Muscle layer of colon (tissue), 2 donors: ENCODE measurements around the gene MAPKAP1.

Source experiments
- H3K27ac ChIP-seq: one replicate; pipeline ENCODE4 v1.7.0; 2013; ENCODE audit warnings: low read depth, mild to moderate bottlenecking, low read length, moderate library complexity
- H3K27me3 ChIP-seq, 2 donors: one replicate each; pipeline ENCODE4 v1.7.0; 2013; ENCODE audit warnings: low read length in 2 of 2, mild to moderate bottlenecking in 2 of 2; ENCODE audit not compliant: insufficient read depth in 2 of 2, control insufficient read depth in 1 of 2
- H3K36me3 ChIP-seq: one replicate; pipeline ENCODE4 v1.7.0; 2013; ENCODE audit warnings: mild to moderate bottlenecking, low read length; ENCODE audit not compliant: insufficient read depth
- H3K4me1 ChIP-seq: one replicate; pipeline ENCODE4 v1.7.0; 2013; ENCODE audit warnings: mild to moderate bottlenecking, low read length; ENCODE audit not compliant: insufficient read depth
- H3K4me3 ChIP-seq, 2 donors: one replicate each; pipeline ENCODE4 v1.7.0; 2013; ENCODE audit warnings: low read length in 2 of 2, low read depth in 1 of 2, mild to moderate bottlenecking in 1 of 2, moderate library complexity in 1 of 2
- H3K9ac ChIP-seq: one replicate; pipeline ENCODE4 v1.7.0; 2013; ENCODE audit warnings: low read length
- H3K9me3 ChIP-seq: one replicate; pipeline ENCODE4 v1.7.0; 2013; ENCODE audit warnings: mild to moderate bottlenecking, low read length
- donor health status: abdominal sarcoma.
- donor health status: Adenocarcinoma of cecum.

The MAPKAP1 gene

GRCh38 chr9:125428902-125429467 lies 278.0 kb downstream of the MAPKAP1 start:
- no peak overlapping the region for H3K9ac ChIP-seq

DNA sequence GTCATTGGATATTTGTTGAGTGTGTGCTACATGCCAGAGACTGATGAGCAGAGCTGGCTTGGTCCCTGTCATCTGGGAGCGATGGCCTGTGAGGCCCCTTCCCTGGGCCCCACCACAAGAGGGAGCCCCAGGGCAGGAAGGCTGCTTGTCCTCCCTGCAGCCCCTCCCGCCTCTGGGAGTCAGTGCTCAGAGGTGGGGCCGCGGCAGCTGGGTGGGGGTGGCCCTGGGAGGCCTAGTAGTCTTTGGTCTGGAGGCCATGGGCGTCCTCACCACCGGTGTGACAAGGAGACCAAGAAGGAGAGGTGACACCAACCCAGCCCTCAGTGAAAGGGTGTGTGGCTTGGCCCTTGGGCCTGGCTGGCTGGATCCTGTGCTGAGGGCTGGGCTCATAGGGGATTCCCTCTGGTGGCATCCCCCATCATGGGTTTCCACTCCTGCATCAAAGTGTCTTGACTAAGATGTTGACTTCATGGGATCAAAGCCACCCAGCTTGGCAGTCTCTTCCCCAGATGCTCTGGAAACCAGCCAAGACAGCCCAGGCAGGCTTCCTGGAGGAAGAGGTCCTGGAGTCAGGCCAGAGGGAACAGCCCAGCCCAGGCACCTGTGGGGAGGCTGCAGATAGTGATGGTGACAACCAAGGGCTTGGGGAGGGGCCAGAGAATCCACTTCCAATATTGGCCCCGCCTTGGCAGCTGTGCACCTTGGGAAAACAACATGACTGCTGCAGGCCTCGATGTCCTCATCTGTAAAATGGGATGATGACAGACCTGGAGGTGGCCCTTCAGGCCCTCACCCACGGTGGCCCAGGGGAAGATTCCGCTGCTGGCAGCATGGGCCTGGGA lies 278.7 kb downstream of the MAPKAP1 start:
- Histone ChIP-seq H3K36me3 (no peaks in the 10 kb centered on the region), H3K27me3 (no peaks in the 10 kb centered on the region), H3K27ac (no peak overlapping the region), H3K9ac (no peak overlapping the region), H3K9me3 (no peaks in the 10 kb centered on the region), H3K4me3 (no peak overlapping the region), H3K4me1 (peaks cover 16% of the 10 kb centered on the region)

More at GRCh38 chr9:125428902-125429467, 278.0 kb downstream of the MAPKAP1 start:
- Histone ChIP-seq H3K4me3 (no peak overlapping the region), H3K9me3 (no peaks in the 10 kb centered on the region), H3K36me3 (no peaks in the 10 kb centered on the region), H3K27me3 (no peaks in the 10 kb centered on the region), H3K4me1 (peaks cover 16% of the 10 kb centered on the region), H3K27ac (no peak overlapping the region)

GRCh38 chr9:125427556-125427955 lies 279.5 kb downstream of the MAPKAP1 start:
- no peak overlapping the region for H3K27ac ChIP-seq
- H3K36me3 ChIP-seq, result no peaks in the 10 kb centered on the region
- H3K9ac ChIP-seq, result no peak overlapping the region

GRCh38 chr9:125426926-125427325 lies 280.1 kb downstream of the MAPKAP1 start:
- no peaks in the 10 kb centered on the region for H3K36me3 ChIP-seq
- no peaks in the 10 kb centered on the region for H3K9me3 ChIP-seq
- H3K27me3 ChIP-seq, result no peaks in the 10 kb centered on the region
- H3K27ac ChIP-seq, result no peak overlapping the region
- H3K4me1 ChIP-seq, result peaks cover 16% of the 10 kb centered on the region
- no peak overlapping the region for H3K4me3 ChIP-seq
- H3K9ac ChIP-seq, result no peak overlapping the region

More at GRCh38 chr9:125427556-125427955, 279.5 kb downstream of the MAPKAP1 start:
- Histone ChIP-seq H3K27me3 (no peaks in the 10 kb centered on the region), H3K4me1 (peaks cover 16% of the 10 kb centered on the region), H3K4me3 (no peak overlapping the region), H3K9me3 (no peaks in the 10 kb centered on the region)

DNA sequence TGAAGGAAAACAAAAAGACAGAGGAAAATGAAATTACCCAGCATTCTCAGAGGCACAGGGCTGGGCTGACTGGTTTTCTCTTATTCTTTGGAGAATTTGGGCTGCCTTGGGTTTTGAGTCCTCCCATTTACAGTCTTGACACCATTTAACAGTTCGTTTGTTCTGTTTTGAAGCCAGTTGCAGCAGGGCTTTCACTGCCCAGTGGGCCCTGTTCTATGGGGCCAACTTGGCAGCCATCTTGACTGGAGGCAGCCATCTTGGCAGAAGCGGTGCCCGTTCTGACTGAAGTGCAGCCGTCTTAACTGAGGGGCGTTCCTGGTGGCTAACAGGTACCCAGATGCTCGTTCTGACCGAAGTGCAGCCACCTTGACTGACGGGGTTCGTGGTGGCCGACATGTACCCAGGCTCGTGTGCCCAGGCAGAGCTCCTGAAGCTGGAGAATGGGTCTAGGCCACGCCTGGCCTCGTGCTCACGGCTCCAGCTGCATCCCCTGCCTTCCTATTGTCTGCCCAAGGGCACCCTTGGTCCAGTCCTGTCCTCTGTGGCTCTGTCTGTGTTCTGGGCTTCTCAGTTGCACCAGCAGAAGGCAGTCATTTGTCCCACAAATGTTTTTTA lies 281.0 kb downstream of the MAPKAP1 start:
- peak overlapping the region; percentile 68 for H3K27ac ChIP-seq
- no peak overlapping the region for H3K4me3 ChIP-seq
- no peaks in the 10 kb centered on the region for H3K9me3 ChIP-seq
- H3K9ac ChIP-seq, result no peak overlapping the region
- no peaks in the 10 kb centered on the region for H3K36me3 ChIP-seq
- H3K27me3 ChIP-seq, result no peaks in the 10 kb centered on the region
- peaks cover 16% of the 10 kb centered on the region for H3K4me1 ChIP-seq

GRCh38 chr9:125425170-125425897 lies 281.7 kb downstream of the MAPKAP1 start:
- Histone ChIP-seq H3K4me3 (no peak overlapping the region), H3K36me3 (no peaks in the 10 kb centered on the region), H3K4me1 (peaks cover 16% of the 10 kb centered on the region), H3K27me3 (no peaks in the 10 kb centered on the region), H3K27ac (no peak overlapping the region), H3K9me3 (no peaks in the 10 kb centered on the region), H3K9ac (no peak overlapping the region)

DNA sequence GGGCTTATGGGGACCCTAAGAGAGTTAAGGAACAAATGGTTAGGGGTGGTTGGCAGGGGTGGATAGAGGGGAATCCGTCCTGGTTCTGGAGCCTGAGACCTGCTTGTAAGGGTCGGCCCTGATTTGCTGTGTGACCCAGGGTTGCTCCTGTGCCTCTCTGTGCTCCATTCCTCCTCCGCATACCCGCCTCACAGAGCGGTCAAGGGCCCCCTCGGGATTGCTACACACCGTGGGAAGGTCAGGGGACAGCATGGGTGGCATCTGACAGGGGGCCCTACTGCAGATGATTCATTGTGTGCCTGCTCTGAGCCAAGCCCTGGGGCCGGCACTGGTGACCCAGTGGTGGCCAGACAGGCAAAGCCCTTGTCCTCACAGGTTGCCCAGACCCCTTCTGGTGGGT lies 283.0 kb downstream of the MAPKAP1 start:
- Histone ChIP-seq H3K27me3 (no peaks in the 10 kb centered on the region), H3K27ac (no peak overlapping the region), H3K36me3 (no peaks in the 10 kb centered on the region), H3K9me3 (no peaks in the 10 kb centered on the region), H3K9ac (no peak overlapping the region), H3K4me1 (peaks cover 16% of the 10 kb centered on the region), H3K4me3 (no peak overlapping the region)

DNA sequence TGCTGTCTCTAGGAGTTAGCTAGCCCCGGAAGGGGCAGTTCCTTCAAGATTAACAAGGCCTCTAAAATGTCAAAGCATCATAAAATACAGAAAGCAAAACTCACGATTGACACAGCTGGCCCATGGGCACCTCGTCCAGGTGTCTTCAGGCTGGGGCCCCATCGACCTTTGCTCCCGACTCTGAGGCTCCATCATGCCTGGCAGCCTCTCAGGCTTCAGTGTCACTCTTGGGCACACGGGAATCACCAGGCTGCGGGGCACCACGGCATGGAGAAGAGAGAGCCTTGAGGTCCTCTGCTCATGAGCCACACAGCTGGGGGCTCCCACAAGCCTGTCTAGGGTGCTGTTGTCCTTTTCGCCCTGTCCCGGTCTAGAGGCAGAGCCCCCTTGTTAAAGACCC lies 284.2 kb downstream of the MAPKAP1 start:
- no peaks in the 10 kb centered on the region for H3K27me3 ChIP-seq
- no peaks in the 10 kb centered on the region for H3K9me3 ChIP-seq
- peaks cover 13% of the 10 kb centered on the region for H3K4me1 ChIP-seq
- no peak overlapping the region for H3K4me3 ChIP-seq
- H3K36me3 ChIP-seq, result no peaks in the 10 kb centered on the region
- H3K27ac ChIP-seq, result no peak overlapping the region
- no peak overlapping the region for H3K9ac ChIP-seq

GRCh38 chr9:125421591-125422181 lies 285.3 kb downstream of the MAPKAP1 start:
- H3K9me3 ChIP-seq, result no peaks in the 10 kb centered on the region

DNA sequence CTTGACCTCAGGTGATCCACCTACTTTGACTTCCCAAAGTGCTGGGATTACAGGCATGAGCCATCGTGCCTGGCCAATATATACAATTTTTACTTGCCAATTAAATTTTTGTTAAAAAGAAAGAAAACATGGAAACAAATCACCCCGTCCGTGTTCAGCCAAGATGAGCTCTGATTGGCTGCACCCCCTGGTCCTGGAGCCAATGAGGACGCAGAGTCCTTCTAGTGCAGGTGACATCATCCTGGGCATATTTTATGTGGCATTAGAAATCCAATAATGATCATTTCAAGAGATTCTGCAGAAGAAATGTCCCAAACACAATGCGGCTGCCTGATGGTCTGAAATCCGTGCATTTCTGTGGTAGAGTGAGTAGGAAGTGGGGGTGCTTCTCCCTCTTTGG lies 285.8 kb downstream of the MAPKAP1 start:
- H3K36me3 ChIP-seq, result no peaks in the 10 kb centered on the region
- peaks cover 15% of the 10 kb centered on the region for H3K4me1 ChIP-seq
- H3K4me3 ChIP-seq, result no peak overlapping the region
- H3K9me3 ChIP-seq, result no peaks in the 10 kb centered on the region
- H3K27me3 ChIP-seq, result no peaks in the 10 kb centered on the region
- no peak overlapping the region for H3K9ac ChIP-seq
- H3K27ac ChIP-seq, result no peak overlapping the region

More at GRCh38 chr9:125421591-125422181, 285.3 kb downstream of the MAPKAP1 start:
- Histone ChIP-seq H3K4me3 (no peak overlapping the region), H3K27me3 (no peaks in the 10 kb centered on the region), H3K9ac (no peak overlapping the region), H3K4me1 (peaks cover 13% of the 10 kb centered on the region), H3K36me3 (no peaks in the 10 kb centered on the region), H3K27ac (no peak overlapping the region)

DNA sequence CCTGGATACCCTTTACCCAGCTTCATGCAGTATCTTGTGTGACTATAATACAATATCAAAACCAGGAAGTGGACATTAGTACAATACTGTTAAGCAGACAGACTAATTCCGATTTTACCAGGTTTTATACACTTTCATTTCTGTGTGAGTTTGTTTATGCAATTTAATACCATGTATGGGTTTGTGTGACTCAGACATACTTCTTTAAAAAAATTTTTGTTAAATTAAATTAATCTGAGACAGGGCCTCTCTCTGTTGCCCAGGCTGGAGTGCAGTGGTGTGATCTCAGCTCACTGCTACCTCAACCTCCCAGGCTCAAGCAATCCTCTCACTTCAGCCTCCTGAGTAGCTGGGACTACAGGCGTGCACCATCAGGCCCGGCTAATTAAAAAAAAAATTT lies 288.6 kb downstream of the MAPKAP1 start:
- Histone ChIP-seq H3K27me3 (no peaks in the 10 kb centered on the region), H3K4me1 (peaks cover 10% of the 10 kb centered on the region), H3K9ac (no peak overlapping the region), H3K9me3 (no peaks in the 10 kb centered on the region), H3K4me3 (no peak overlapping the region), H3K27ac (no peak overlapping the region), H3K36me3 (no peaks in the 10 kb centered on the region)
